PC-3 (cell line): ENCODE data around the gene NSMCE1. TPM values are rescaled to one million over a fixed set of nuclear protein-coding genes. Genes with fewer than 3 reads are reported as not detected.

Experiments used
- ATAC-seq: fragments of 200-7000 bp; cut with Tn5 transposase; 2 replicates; pipeline ENCODE4 v1.9.1; 2020; ENCODE audit warnings: mild to moderate bottlenecking, moderate library complexity
- BruUV-seq: library from RNA; stranded (reverse); fragments of 400-500 nt; replicated peaks from 2 replicates; lab custom pipeline; 2021; lab: Mats Ljungman, UMichigan
- CTCF ChIA-PET: fragments of 300-600 bp; sonication (Branson Sonifier 250); formaldehyde crosslinking; loops from one replicate; lab custom pipeline; 2022; ENCODE audit warnings: antibody characterized with exemption; lab: Charles Lee
- POLR2A ChIA-PET: fragments of 300-600 bp; sonication (Branson Sonifier 250); formaldehyde crosslinking; loops from one replicate; lab custom pipeline; 2022; ENCODE audit warnings: antibody characterized with exemption; ENCODE audit not compliant: unreplicated experiment; lab: Charles Lee
- DNase-seq: peaks from one replicate; pipeline ENCODE4 v3.0.0-alpha.2; 2015
- H2AFZ ChIP-seq: fragments of 300-600 bp; sonication (generic); 2 replicates; pipeline ENCODE4 v1.6.0; 2016; ENCODE audit warnings: antibody characterized with exemption, low read length
- H3F3A ChIP-seq: fragments of 300-600 bp; sonication (generic); one replicate; pipeline ENCODE4 v1.6.0; 2017; ENCODE audit warnings: antibody characterized with exemption, low read length, control low read depth, mild to moderate bottlenecking; ENCODE audit not compliant: unreplicated experiment
- H3K27ac ChIP-seq: fragments of 300-600 bp; sonication (generic); 2 replicates; pipeline ENCODE4 v1.5.1; 2016; ENCODE audit warnings: mild to moderate bottlenecking, low read length
- H3K27me3 ChIP-seq: fragments of 300-600 bp; sonication (generic); 2 replicates; pipeline ENCODE4 v1.6.1; 2016; ENCODE audit warnings: low read length, mixed read lengths
- H3K36me3 ChIP-seq: fragments of 300-600 bp; sonication (generic); 2 replicates; pipeline ENCODE4 v1.6.1; 2016; ENCODE audit warnings: low read depth, mixed run types, low read length, mixed read lengths
- H3K4me1 ChIP-seq: fragments of 300-600 bp; sonication (generic); 2 replicates; pipeline ENCODE4 v1.5.1; 2016; ENCODE audit warnings: low read length; ENCODE audit not compliant: insufficient read depth
- H3K4me2 ChIP-seq: fragments of 300-600 bp; sonication (generic); 2 replicates; pipeline ENCODE4 v1.6.0; 2016; ENCODE audit warnings: low read length
- H3K4me3 ChIP-seq: fragments of 300-600 bp; sonication (generic); 2 replicates; pipeline ENCODE4 v1.5.1; 2016; ENCODE audit warnings: mild to moderate bottlenecking, low read length, mixed read lengths
- H3K79me2 ChIP-seq: fragments of 300-600 bp; sonication (generic); 2 replicates; pipeline ENCODE4 v1.6.1; 2017; ENCODE audit warnings: low read length, mixed read lengths
- H3K9ac ChIP-seq: fragments of 300-600 bp; sonication (generic); 2 replicates; pipeline ENCODE4 v1.6.0; 2016; ENCODE audit warnings: mild to moderate bottlenecking, low read length
- H3K9me2 ChIP-seq: fragments of 300-600 bp; sonication (generic); replicated peaks from 2 replicates; pipeline ENCODE4 v1.6.1; 2016; ENCODE audit warnings: mixed run types, low read length, mixed read lengths
- H3K9me3 ChIP-seq: fragments of 300-600 bp; sonication (generic); 2 replicates; pipeline ENCODE4 v1.6.1; 2016; ENCODE audit warnings: low read length, mixed read lengths
- H4K20me1 ChIP-seq: fragments of 300-600 bp; sonication (generic); 2 replicates; pipeline ENCODE4 v1.6.1; 2016; ENCODE audit warnings: low read length, mixed read lengths
- EZH2 ChIP-seq: fragments of 300-600 bp; sonication (generic); IDR thresholded peaks from one replicate; pipeline ENCODE4 v1.6.1; 2017; ENCODE audit warnings: antibody characterized with exemption, mild to moderate bottlenecking, low read length; ENCODE audit not compliant: unreplicated experiment
- EZH2phosphoT487 ChIP-seq: fragments of 300-600 bp; sonication (generic); IDR thresholded peaks from 2 replicates; pipeline ENCODE4 v1.6.1; 2018; ENCODE audit warnings: mild to moderate bottlenecking, antibody characterized with exemption, low read length, borderline replicate concordance
- intact Hi-C: fragments of 100-400 bp; cut with micrococcal nuclease; formaldehyde crosslinking; loops from 2 replicates; pipeline ENCODE4 v1.9.0; 2023
- total RNA-seq: library from RNA; depleted of rRNA; stranded (reverse); fragments of >200 nt; gene quantifications from 2 replicates; pipeline ENCODE4 v1.2.3, GENCODE V29; 2014
- TF ChIP-seq, protein P1 (sequence below): fragments of 300-600 bp; sonication (generic); conservative IDR thresholded peaks from 2 replicates; pipeline ENCODE4 v1.5.1; 2017; ENCODE audit warnings: antibody characterized with exemption, low read depth, mild to moderate bottlenecking, low read length

Gene NSMCE1
- total RNA-seq, 1 experiment from 2014 or later: 32.5 TPM

DNA sequence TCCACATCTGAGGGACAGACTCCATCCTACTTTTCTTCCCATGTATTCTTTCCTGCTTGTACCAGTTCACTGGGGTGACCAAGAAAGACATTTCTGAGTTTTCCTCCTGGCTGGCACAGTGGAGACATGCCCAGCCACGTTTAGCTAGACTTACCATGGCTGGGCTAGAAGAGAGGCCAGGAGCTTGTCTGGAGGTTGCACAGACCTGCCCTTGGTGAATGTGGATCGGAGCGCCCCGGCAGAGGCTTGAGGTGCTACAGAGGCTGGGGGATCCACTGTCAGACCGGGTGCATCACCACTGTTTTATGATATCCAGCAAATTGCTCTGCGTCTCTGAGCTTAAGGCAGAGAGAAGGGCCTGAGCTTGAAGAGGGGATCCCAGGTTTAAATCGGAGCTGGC lies 48.7 kb upstream of the NSMCE1 start:
- intact Hi-C loops: loop anchor here (5.0 to 10.0 kb wide), 2 partner anchors 50 to 53 kb away; partner anchors contain the start of gene NSMCE1
- peaks cover 7% of the 10 kb centered on the region for H3F3A ChIP-seq
- H2AFZ ChIP-seq: no peak overlapping the region
- no peak overlapping the region for H3K27ac ChIP-seq
- H3K4me3 ChIP-seq: no peak overlapping the region
- BruUV-seq: no TSS peak
- no peaks in the 10 kb centered on the region for H4K20me1 ChIP-seq
- TF ChIP-seq EZH2phosphoT487 (no peak), EZH2 (no peak)
- TF ChIP-seq, protein P1, sequence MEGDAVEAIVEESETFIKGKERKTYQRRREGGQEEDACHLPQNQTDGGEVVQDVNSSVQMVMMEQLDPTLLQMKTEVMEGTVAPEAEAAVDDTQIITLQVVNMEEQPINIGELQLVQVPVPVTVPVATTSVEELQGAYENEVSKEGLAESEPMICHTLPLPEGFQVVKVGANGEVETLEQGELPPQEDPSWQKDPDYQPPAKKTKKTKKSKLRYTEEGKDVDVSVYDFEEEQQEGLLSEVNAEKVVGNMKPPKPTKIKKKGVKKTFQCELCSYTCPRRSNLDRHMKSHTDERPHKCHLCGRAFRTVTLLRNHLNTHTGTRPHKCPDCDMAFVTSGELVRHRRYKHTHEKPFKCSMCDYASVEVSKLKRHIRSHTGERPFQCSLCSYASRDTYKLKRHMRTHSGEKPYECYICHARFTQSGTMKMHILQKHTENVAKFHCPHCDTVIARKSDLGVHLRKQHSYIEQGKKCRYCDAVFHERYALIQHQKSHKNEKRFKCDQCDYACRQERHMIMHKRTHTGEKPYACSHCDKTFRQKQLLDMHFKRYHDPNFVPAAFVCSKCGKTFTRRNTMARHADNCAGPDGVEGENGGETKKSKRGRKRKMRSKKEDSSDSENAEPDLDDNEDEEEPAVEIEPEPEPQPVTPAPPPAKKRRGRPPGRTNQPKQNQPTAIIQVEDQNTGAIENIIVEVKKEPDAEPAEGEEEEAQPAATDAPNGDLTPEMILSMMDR: no peak
- ATAC-seq (no peak), DNase-seq (no peak)
- peaks cover 57% of the 10 kb centered on the region for H3K4me1 ChIP-seq
- ChIA-PET CTCF (no interaction called here), POLR2A (no interaction called here)
- no peaks in the 10 kb centered on the region for H3K9me3 ChIP-seq
- no peaks in the 10 kb centered on the region for H3K36me3 ChIP-seq
- H3K27me3 ChIP-seq: no peaks in the 10 kb centered on the region
- H3K9ac ChIP-seq: no peak overlapping the region
- H3K9me2 ChIP-seq: no peaks in the 10 kb centered on the region
- H3K4me2 ChIP-seq: no peak overlapping the region; the same call in 1 of the 2 replicates
- peaks cover 81% of the 10 kb centered on the region for H3K79me2 ChIP-seq

DNA sequence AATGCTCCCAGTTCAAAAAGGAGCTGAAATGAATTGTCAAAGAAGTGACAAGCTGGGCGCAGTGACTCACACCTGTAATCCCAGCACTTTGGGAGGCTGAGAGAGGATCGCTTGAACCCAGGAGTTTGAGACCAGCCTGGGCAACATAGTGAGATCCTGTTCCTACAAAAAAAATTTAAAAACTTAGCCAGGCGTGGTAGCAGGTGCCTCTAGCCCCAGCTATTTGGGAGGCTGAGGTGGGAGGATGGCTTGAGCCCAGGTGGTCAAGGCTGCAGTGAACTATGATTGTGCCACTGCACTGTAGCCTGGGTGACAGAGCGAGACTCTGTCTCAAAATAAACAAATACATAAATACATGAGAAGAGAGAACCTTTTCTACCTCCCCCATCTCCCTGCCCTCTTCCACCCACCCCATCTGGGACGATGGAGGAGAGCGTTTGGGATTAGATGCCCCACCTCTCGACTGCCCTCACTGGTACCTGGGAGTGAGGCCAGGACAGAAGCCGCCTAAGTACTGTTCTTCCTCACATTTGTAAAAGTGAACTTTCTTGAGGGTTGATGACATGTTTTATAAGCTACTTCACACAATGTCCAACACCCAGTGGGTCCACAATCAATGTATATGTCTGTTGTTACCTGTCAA lies 47.6 kb upstream of the NSMCE1 start:
- Histone ChIP-seq H3K27ac (peak overlapping the region; percentile 98), H3K4me1 (peaks cover 46% of the 10 kb centered on the region), H3F3A (peaks cover 7% of the 10 kb centered on the region), H3K79me2 (peaks cover 69% of the 10 kb centered on the region), H2AFZ (no peak overlapping the region), H4K20me1 (no peaks in the 10 kb centered on the region), H3K9me2 (no peaks in the 10 kb centered on the region), H3K4me3 (0 out of 2 replicates have a peak overlapping the region, but pooled peaks have one; percentile 26), H3K9me3 (no peaks in the 10 kb centered on the region), H3K4me2 (peak overlapping the region; percentile 94), H3K36me3 (no peaks in the 10 kb centered on the region), H3K27me3 (no peaks in the 10 kb centered on the region), H3K9ac (peak overlapping the region; percentile 28)
- no peak for TF ChIP-seq EZH2
- TF ChIP-seq EZH2phosphoT487: no peak
- BruUV-seq: no TSS peak
- ATAC-seq (no peak), DNase-seq (no peak)
- ChIA-PET POLR2A (no interaction called here), CTCF (no interaction called here)
- intact Hi-C loops: loop anchor here (5.0 to 10.0 kb wide), 2 partner anchors 51 kb away; partner anchors contain the start of gene NSMCE1

DNA sequence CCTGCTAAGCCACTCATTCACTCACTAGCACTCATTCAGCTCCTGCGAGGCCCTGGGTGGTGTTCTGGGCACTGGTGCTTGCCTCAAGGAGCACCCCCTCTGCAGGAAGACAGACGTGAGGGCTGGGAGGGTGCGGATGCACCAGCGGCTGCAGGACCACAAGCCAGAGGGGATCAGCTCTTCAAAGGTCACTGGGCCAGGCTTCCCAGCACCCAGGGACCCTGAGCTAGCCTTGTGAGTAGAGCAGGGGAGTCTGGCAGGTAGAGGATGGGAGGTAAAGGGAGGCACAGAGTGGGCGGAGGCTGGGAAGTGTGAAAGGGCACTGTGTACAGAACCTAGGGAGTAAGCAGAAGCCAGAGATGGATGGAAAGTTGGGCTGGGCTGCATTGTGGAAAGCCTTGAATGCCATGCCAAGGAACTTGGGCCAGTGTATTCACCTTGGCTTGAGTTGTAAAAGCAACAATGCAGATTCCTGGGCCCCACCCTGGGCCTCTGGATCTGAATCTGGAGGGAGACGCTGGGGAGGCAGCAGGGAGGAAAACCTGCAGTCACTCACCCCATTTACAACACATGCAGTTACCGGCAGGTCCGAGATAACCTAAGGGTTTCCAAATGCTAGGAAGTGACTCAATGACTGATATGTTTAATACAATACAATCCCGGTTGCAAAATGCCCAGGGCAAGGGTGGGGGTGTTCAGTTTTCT lies 46.9 kb upstream of the NSMCE1 start:
- POLR2A ChIA-PET: interaction anchor here (0.7 kb wide), 1 partner anchor 79 kb away, joined by 4 read pairs; no protein-coding TSS in a partner anchor
- Histone ChIP-seq H3K27me3 (no peaks in the 10 kb centered on the region), H2AFZ (no peak overlapping the region), H3K27ac (peak overlapping the region; percentile 98), H3K79me2 (peaks cover 62% of the 10 kb centered on the region), H3K4me2 (peak overlapping the region; percentile 94), H3K9ac (peak overlapping the region; percentile 100), H3K9me3 (no peaks in the 10 kb centered on the region), H3K4me1 (peaks cover 39% of the 10 kb centered on the region), H3K9me2 (no peaks in the 10 kb centered on the region), H3K4me3 (peak overlapping the region; percentile 93), H3K36me3 (no peaks in the 10 kb centered on the region), H3F3A (peaks cover 7% of the 10 kb centered on the region), H4K20me1 (no peaks in the 10 kb centered on the region)
- DNase-seq (peak; percentile 91), ATAC-seq (peak; percentile 71)
- TF ChIP-seq, protein P1: no peak
- TF ChIP-seq EZH2phosphoT487 (no peak), EZH2 (no peak)
- intact Hi-C loops: loop anchor here (5.0 to 10.0 kb wide), 2 partner anchors 51 to 52 kb away; partner anchors contain the start of gene NSMCE1
- CTCF ChIA-PET: no interaction called here
- no TSS peak for BruUV-seq
